Activated CD8-positive, alpha-beta memory T cell treated with anti-CD3 and anti-CD28 coated beads, Interleukin-2, amount 50 U/mL, for 24 hours (primary cell): ENCODE measurements around the gene OCLN.
"Not testable (repeated sequence)": the region's sequence is repeated elsewhere in the genome, so short reads cannot be mapped to it uniquely, and the experiment has no call there.

Experiments used
- DNase-seq: peaks from one replicate; pipeline ENCODE4 v3.0.0-alpha.2; 2020; ENCODE audit errors: extremely low read depth

The OCLN gene

DNA sequence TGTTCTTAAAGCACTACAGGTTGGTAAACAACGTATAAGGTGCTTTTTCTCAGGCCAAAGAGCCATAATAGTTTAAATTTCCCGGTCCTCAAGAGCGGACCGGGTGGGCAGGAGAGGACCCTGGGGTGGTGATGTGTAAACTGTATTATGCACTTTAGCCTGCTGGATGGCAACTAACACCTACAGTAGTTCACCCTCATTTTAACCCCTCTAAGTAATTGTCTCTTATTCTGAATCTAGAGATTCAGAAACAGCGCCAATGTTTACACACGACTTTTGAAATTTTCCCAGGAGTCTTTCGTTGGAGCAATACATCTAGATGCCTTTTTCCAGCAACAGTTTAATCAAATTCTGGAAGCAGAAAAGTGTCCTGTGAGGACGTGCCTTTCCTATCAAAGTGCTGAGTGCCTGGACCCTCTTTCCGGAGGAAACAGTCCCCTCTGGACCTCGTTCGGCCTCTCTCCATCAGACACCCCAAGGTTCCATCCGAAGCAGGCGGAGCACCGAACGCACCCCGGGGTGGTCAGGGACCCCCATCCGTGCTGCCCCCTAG lies 676 bp upstream of the OCLN start:
- no peak for DNase-seq

DNA sequence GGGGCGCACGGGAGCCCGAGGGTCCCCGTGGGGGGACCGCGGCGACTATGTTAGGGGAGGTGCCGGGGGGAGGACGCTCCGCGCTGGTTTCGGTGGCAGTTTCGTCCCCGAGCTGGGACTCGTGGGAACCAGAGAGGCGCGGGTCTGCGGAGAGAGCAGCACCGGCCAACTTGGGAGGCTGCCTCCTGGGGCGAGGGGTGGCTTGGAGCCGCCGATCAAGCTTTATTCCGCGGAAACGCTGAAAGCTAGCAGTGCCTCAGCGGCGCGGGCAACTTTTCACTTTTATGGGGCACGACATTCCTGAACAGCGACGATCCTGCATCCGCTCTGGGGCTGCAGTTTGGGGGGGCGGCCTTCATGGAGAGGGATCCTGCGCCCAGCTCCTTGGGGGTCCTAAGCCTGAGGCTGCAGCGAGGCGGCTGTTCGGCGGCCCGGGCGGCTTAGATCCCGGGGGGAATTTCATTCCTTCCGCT lies 369 bp downstream of the OCLN start:
- no peak for DNase-seq

DNA sequence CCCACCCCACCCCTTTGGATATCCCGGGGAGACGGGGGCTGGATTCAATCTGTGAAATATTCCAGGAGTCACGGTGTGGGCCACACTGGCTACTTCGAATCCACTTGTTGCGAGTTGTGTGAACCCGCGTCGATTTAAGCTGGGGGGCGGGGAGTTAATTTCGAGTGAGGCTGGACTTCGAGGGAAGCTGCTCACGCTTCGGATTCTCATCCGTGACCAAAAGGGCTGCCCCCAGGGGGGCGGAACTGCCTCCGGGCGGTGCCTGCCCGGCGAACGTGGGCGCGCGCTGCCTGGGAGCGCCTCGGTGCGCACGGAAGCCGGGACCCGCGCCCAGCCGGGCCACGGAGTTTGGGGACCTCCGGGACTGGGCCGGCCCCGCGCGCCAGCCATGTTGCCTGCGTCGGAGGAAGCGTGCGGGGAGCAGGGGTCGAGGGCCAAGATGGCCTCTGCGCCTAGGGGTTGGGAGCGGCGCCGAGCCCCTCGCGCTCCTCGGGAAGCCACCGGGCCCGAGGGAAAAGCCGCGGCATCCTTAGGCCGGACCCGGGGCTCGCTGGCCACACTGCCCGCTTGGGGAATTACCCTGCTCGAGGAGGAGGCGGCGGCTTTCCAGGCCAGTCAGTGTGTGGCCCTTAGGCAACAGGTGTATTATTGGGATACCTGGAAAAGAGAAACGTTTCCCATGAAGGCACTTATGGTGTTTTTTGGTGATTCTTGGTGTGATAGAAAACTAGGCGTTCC lies 975 bp downstream of the OCLN start:
- DNase-seq: no peak

DNA sequence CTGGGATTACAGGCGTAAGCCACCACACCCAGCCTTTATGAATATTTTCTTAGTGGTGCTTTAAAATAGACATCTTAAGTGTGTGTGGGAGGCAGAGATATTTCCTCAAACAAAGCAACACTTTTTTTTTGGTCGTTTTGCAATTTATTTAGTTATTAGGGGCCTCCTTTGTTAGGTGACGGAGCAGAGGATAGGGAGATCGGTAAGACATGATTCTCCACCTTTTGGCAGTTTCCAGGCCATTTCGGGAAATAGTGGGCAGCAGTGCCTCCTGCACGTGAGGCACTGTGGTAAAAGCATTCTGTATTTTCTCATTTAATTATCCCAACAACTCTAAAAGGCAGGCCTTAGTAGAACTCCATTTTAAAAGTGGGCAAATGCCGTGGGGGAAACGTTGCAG lies 1.9 kb downstream of the OCLN start:
- no peak for DNase-seq

DNA sequence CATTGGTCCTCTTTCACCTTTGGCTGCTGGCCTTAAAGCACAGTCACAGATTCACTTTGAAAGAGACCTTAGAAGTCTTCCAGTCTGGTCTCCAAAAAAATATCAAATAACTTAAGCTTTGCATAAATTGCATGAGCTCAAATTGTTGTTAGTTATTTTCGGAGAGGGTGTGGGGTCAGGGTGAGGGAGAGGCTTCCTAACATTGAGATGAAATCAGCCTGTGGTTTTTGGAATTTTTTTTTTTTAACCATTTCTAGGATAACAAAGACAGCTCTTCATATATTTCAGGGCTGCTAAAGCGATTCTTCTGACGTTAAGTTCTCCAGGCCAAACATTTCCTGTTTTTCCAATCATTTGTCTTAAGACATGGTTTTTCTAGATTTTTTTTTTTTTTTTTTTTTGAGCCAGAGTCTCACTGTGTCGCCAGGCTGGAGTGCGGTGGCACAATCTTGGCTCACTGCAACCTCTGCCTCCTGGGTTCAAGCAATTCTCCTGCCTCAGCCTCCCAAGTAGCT lies 4.5 kb downstream of the OCLN start:
- no peak for DNase-seq

DNA sequence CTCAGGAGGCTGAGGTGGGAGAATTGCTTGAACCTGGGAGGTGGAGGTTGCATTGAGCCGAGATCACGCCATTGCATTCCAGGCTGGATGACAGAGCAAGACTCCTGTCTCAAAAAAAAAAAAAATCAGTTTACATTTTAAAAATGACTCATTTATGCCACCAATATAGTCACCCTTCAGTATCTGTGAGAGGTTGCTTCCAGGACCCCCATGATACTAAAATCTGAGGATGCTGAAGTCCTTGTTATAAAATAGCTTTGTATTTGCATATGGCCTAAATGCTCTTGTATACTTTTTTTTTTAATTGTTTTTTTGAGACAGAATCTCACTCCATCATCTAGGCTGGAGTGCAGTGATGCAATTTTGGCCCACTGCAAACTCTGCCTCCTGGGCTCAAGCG lies 5.8 kb downstream of the OCLN start:
- no peak for DNase-seq

DNA sequence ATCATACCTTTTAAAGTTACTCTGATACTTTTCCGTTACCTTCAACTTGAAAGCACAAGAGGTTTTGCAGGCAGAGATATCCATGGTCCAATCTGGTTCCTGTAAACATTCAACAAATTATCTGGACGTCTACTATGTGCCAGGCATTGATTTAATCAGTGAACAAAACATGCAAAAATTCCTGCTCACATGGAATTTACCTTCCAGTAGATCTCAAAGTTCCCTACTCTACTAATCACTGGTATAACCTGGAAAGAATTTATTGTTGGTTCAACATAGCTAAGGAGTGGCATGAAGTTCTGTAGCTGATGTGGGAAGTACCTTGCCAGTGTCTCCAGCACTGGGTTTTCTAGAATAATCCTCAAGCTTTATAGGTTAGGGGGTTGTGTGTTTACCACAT lies 9.8 kb downstream of the OCLN start:
- DNase-seq: no peak

DNA sequence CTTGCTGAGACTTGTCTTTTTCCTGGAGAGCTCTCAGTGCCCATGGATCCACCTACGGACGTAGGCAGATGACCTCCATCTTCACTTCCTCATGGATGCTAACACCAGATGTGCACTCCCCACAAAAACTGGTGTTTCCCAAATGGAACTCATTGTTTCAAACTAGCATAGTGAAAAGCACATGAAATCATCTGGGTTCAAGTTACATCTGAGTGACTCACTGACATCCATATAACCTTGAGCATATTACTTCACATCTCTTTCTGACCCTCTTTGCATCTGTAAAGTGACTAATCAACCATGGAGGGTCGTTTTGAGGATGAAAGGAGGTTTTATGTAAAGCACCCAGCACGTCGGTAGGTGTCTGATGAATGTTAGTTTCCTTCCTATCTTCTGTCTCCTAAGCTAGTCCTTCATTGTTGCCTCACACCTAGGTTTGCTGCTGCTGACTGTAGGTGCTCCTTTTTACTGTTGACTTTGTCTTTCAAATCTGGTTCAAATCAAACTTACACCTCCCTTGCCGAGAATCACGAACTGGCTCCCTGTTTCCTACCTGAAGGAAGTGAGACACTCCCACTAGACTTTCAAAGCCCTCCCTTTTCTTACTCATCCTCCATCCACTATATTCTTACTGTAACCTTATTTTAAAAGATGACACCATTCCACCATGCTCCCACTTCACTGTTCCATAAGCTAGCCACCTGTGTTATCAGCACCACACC lies 10.3 kb downstream of the OCLN start:
- no peak for DNase-seq

DNA sequence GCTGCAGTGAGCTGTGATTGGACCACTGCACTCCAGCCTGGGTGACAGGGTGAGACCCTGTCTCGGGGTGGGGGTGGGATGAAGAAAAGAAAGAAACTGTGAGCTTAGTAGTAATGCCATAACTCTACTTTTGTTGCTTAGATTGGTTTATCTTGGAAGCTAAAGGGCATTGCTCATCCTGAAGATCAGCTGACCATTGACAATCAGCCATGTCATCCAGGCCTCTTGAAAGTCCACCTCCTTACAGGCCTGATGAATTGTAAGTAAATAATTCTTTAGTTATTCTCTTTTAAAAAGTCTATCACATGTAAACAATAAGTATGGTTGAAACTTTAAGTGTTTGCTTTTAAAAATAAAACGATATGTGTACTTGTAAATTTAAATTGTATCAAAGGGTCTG lies 11.4 kb downstream of the OCLN start:
- no peak for DNase-seq

DNA sequence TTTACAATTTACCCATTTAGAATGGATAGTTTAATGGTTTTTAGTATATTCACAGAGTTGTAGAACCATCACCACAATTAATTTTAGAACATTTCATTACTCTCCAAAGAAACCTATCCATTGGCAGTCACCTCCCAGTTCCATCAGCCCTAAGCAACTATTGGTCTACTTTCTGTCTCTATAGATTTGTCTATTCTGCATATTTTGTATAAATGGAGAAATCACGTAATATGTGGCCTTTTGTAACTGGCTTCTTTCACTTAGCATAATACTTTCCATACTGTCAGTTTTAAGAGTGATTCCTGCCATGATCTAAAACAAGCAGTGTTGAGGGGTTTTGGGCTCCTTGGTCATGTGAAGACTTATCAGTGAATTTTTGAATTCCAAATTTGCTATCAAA lies 12.7 kb downstream of the OCLN start:
- DNase-seq: no peak

DNA sequence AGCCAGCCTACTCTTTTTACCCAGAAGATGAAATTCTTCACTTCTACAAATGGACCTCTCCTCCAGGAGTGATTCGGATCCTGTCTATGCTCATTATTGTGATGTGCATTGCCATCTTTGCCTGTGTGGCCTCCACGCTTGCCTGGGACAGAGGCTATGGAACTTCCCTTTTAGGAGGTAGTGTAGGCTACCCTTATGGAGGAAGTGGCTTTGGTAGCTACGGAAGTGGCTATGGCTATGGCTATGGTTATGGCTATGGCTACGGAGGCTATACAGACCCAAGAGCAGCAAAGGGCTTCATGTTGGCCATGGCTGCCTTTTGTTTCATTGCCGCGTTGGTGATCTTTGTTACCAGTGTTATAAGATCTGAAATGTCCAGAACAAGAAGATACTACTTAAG lies 16.6 kb downstream of the OCLN start:
- no peak for DNase-seq

DNA sequence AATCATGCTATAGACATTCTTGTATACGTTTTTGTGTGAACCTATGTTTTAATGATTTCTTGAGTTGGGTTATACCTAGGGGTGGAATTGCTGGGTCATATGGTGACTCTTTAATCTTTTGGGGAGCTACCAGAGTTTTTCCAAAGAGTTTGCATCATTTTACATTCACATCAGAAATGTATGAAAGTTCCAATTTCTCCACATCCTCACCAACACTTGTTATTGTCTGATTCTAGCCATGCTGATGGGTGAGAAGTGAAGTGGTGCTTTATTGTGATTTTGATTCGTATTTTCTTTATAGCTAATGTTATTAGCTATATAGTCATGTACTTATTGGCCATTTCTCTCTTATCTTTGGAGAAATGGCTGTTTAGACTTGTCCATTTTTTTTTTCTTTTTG lies 18.1 kb downstream of the OCLN start:
- DNase-seq: no peak

DNA sequence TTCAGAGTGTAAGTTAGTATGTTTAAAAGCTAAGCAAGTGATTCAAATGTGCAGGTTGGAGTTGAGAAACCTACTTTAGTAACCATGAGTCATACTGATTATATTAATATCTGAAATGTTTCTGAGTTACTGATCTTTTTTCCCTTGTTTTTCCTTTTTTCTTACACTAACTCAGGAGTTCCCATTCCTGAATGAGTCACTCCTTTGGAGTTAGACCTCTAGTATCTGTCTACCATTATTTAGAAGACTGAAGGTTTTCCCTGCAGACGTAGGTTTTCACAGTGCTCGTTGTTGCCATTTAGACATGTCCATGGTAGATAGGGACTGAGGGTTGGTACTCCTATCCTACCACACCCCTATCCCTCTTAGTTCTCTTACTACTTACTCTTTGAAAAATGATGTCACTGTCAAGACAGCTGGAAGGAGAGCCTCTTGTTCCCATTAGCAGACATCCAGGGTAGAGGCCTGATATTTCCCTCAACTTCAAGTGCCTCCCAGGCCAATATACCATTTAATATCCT lies 20.2 kb downstream of the OCLN start:
- DNase-seq: no peak

DNA sequence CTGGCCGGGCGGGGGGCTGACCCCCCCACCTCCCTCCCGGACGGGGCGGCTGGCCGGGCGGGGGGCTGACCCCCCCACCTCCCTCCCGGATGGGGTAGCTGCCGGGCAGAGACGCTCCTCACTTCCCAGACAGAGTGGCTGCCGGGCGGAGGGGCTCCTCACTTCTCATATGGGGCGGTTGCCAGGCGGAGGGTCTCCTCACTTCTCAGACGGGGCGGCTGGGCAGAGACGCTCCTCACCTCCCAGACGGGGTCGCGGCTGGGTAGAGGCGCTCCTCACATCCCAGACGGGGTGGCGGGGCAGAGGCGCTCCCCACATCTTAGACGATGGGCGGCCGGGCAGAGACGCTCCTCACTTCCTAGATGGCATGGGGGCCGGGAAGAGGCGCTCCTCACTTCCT lies 23.0 kb downstream of the OCLN start:
- DNase-seq: not testable (repeated sequence)

DNA sequence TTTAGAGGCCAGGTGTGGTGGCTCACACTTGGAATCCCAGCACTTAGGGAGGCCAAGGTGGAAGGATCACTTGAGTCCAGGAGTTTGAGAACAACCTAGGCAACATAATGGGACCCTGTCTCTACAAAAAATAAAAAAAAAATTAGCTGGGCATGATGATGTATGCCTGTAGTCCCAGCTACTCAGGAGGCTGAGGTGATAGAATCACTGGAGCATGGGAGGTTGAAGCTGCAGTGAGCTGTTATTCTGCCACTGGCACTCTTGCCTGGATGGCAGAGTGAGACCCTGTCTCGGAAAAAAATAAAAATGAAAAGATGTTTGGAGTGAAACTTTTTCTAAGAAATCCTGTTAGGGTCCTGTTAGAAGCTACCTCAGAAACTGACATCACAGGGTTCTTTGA lies 24.2 kb downstream of the OCLN start:
- no peak for DNase-seq

DNA sequence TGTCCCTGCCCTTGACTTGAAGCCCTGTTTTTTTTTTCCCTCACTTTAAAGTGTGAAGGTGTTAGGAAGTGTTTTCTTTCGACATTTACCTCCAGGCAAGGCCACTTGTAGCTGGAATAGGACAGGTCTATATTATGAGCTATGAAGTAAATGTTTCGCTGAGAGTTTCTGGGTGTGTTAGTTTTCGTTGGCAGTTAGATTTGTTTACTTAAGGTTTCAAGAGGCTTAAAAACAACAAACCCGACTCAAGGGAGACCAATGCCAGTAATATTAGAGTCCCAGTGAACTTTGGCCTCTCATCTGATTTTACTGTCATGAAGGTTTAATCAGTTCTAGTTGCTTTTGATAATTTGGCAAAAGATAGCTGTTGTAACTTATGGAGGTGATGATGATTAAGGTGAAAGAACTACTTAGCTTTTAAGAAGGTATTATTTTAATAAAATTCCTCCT lies 25.2 kb downstream of the OCLN start:
- DNase-seq: no peak

DNA sequence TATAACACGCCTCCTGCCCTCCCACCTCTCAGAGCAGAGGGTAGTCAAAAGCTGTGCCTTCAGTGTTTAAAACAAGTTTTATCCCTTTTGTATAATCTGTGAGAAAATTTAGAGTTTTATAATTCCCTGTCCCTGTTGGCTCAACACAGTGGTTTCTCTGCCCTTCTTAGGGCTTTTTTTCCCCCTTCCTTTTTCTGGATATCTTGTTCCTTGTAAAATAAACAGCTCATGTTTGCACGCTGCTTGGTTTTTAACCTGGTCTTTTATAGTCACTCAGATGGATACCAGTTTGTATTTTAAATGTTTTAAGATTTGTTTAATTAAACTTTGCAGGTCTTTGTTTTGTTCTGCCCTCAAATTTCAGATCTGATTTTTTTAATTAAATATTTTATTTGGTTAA lies 26.7 kb downstream of the OCLN start:
- no peak for DNase-seq

DNA sequence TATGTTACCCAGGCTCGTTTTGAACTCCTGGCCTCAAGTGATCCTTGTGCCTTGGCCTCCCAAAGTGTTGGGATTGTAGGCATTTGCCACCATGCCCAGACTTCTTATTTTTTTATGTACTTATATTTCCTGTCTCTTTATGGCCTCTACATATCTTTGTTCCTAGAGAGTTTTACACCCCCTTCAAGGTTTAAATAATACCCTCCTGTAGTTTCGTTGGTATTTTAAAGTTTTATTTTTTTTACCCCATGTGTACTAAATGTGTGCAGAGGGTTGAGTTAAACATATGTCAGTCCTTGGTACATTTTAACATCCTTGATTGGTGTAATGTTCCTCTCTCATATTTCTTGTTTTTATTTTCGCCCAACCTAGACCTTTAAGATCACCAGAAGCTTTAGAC lies 29.4 kb downstream of the OCLN start:
- DNase-seq: no peak

DNA sequence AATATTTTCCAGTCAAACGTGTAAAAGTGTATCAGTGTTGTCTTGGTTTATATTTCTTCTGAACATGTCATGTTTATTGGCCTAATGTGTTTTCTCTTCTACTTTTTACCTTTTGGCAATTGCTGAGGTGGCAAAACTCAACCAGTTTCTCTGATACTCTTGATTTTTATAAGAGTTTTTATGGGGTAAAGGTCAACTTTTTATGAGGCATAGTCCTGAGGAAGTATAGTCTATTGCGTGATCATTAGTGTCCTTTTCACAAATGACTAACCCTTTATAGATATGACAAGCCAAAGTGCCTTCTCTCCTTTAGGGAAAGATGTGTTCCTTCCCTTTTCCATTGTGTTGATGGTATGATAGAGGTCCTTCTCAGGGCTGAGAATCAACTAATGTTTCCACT lies 32.9 kb downstream of the OCLN start:
- no peak for DNase-seq

DNA sequence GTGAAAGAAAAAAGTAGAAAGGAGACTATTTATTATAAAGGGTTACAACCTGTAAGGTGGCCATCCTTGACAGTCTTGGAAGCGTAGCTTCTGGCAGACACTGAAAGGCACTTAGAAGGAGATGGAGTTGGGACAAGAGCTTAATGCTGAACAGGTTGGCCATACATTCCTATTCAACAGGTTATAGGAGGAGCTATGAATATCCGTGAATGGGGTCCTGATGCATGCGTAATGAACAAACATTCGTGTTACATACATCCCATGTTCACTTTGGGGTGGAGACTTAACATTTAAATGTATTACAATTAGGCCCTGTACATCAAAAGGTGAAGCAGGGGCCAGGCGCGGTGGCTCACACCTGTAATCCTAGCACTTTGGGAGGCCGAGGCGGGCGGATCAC lies 34.1 kb downstream of the OCLN start:
- no peak for DNase-seq

DNA sequence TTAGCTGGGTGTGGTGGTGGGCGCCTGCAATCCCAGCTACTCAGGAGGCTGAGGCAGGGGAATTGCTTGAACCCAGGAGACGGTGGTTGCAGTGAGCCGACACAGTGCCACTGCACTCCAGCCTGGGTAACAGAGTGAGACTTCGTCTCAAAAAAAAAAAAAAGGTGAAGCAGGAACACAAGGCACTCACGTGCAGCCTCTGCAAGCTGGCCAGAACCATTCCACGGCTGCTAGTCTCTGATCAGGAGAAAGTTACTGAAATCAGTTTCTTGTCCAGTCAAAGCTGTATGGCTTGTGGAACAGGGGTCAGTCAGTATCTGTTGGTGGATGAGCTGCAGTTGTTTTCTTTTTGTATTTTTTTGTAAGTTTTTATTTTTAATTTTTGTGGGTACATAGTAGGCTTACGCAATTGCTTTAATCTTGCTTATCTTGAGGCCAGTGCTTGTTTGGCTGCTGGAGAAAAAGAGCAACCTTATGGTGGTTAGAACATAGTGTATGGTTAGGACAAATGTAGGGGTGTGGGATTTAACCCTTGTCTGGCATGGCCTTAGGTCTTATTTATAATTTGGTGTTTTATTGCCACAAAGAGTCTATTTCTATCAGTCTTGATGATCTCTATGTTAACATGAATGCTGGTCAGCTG lies 34.7 kb downstream of the OCLN start:
- no peak for DNase-seq

DNA sequence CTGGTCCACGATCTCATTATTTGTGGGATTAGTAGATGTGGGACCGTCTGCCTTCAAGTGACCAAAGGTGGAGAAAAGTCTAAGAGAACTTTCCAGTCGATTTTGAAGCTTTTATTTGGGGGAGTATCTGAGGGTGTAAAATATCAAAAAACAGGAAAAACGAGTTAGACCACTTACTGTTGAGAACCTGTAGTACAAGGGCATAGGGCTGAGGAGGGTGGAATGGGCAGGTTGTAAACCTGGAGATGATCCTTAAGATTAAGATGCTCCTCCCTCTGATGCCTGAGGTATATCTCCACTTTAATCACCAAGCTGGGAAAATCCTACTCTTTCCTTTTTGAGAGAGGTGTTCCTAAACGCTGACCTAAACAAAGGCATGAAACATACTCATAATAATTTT lies 35.4 kb downstream of the OCLN start:
- no peak for DNase-seq
